BE2C (cell line): ENCODE measurements around the gene DNM1.

Source experiments
- DNase-seq: peaks from one replicate; pipeline ENCODE4 v3.0.0-alpha.2; 2020
- H3K27me3 ChIP-seq: fragments of 250-450 bp; sonication (Bioruptor Pico); 2 replicates; pipeline ENCODE4 v1.5.1; 2020; ENCODE audit warnings: mild to moderate bottlenecking
- H3K36me3 ChIP-seq: fragments of 250-450 bp; sonication (Bioruptor Pico); 2 replicates; pipeline ENCODE4 v1.5.1; 2020; ENCODE audit warnings: mild to moderate bottlenecking
- H3K4me1 ChIP-seq: fragments of 250-450 bp; sonication (Bioruptor Pico); 2 replicates; pipeline ENCODE4 v1.5.1; 2020
- H3K4me3 ChIP-seq: 2 replicates; pipeline ENCODE4 v1.5.1; 2011; ENCODE audit warnings: low read depth, low read length
- H3K9me3 ChIP-seq: fragments of 250-450 bp; sonication (Bioruptor Pico); 2 replicates; pipeline ENCODE4 v1.5.1; 2020
- TF ChIP-seq, protein P1 (sequence below): IDR thresholded peaks from 2 replicates; pipeline ENCODE4 v1.5.1; 2012; ENCODE audit warnings: mild to moderate bottlenecking, low read depth, low read length

Gene DNM1

DNA sequence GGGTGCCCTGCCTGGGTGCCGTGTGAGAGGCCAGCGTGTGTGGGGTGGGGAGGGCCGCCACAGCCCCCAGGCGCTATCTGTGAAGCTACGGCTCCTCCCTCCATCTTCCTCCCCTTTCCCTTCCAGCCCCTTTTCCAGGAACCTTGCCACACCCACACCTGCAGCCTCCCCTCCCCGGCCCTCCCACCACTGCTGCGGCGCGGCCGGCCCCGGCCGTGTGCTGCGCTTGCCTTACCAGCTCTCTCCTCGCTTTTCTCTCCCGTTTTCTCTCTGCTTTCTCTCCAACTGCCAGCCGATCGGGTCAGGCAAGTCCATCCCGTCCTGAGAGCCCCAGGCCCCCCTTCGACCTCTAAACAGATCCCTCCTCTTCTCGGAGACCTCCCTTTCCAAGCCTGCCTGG is 51.2 kb downstream of the DNM1 start:
- H3K4me1 ChIP-seq, result peaks cover 6% of the 10 kb centered on the region
- H3K27me3 ChIP-seq, result no peaks in the 10 kb centered on the region
- TF ChIP-seq, protein P1, sequence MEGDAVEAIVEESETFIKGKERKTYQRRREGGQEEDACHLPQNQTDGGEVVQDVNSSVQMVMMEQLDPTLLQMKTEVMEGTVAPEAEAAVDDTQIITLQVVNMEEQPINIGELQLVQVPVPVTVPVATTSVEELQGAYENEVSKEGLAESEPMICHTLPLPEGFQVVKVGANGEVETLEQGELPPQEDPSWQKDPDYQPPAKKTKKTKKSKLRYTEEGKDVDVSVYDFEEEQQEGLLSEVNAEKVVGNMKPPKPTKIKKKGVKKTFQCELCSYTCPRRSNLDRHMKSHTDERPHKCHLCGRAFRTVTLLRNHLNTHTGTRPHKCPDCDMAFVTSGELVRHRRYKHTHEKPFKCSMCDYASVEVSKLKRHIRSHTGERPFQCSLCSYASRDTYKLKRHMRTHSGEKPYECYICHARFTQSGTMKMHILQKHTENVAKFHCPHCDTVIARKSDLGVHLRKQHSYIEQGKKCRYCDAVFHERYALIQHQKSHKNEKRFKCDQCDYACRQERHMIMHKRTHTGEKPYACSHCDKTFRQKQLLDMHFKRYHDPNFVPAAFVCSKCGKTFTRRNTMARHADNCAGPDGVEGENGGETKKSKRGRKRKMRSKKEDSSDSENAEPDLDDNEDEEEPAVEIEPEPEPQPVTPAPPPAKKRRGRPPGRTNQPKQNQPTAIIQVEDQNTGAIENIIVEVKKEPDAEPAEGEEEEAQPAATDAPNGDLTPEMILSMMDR, result no peak
- H3K9me3 ChIP-seq, result no peaks in the 10 kb centered on the region; the same call in 1 of the 2 replicates
- no peak for DNase-seq
- H3K36me3 ChIP-seq, result peaks cover 20% of the 10 kb centered on the region
- no peak overlapping the region for H3K4me3 ChIP-seq

DNA sequence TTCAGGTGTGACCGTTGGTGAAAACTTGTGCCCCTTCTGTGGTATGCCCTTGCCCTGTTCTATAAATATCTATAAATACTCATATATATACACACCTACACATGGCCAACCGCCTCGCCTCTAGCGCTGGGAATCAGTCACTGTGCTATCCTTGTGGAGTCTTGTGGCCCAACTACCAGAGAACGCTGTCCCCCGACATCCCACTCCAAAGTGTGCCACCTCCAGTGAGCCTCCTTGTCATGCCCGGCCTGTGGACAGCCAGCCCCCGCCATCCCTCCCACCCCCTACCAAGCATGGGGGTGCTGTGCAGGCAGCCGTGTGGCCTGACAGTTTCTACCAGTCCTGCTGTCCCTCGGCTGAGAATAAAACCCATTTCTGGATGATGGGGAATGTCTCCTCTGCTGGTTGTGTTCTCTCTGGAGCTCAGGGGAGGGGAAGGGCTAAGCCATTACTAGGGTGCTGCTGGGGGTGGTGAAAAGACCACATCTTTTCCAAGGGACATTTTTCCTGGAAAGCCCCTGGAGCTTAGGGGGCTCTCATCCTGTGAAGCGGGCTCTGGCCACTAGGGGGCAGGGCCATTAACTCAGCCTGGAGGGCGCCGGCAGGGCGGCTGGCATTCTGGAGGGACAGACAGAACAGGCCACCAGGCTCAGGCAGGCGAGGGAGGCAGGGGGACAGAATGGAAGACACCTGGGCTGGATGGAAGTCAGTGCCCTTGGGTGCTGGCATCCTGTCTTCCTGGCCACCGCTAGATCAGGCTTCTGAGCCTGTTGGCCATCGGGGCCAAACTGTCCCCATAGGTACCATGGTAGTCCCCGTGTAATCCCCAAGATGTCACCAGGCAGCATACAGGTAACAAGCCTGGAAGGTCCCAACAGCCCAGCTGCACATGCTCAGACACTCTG is 51.9 kb downstream of the DNM1 start:
- Histone ChIP-seq H3K9me3 (no peaks in the 10 kb centered on the region; the same call in 1 of the 2 replicates), H3K27me3 (no peaks in the 10 kb centered on the region), H3K4me1 (peaks cover 6% of the 10 kb centered on the region), H3K4me3 (no peak overlapping the region), H3K36me3 (peaks cover 18% of the 10 kb centered on the region)
- TF ChIP-seq, protein P1, result peak; percentile 96
- peak; percentile 91 for DNase-seq

GRCh38 chr9:128257086-128257825 is 54.1 kb downstream of the DNM1 start:
- Histone ChIP-seq H3K27me3 (no peaks in the 10 kb centered on the region), H3K4me1 (peaks cover 6% of the 10 kb centered on the region), H3K4me3 (no peak overlapping the region), H3K9me3 (no peaks in the 10 kb centered on the region), H3K36me3 (peaks cover 17% of the 10 kb centered on the region)
- TF ChIP-seq, protein P1, result no peak
- DNase-seq, result no peak

DNA sequence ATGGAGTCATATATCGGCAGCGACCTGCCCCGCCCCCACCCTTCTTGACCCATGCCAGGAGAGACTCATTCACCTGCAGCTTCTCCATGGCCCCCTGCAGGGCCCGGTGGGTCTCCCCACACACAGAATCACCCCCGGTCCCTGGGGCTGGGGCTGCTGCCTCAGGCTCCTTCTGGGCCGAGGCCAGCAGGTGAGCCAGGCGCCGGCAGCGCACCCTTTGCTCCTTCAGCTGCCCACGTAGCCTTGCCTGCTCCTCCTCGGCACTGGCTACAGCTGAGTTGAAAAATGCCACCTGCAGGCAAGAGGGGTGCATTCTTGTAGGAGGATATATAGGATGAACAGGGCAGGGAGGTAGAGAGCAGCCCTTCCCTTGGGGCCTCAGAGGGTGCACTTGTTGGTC is 54.7 kb downstream of the DNM1 start:
- Histone ChIP-seq H3K36me3 (peaks cover 17% of the 10 kb centered on the region), H3K4me1 (peaks cover 6% of the 10 kb centered on the region)

GRCh38 chr9:128258326-128258725 is 55.1 kb downstream of the DNM1 start:
- H3K4me3 ChIP-seq, result no peak overlapping the region
- TF ChIP-seq, protein P1, result no peak
- no peaks in the 10 kb centered on the region for H3K9me3 ChIP-seq
- peaks cover 6% of the 10 kb centered on the region for H3K4me1 ChIP-seq
- H3K27me3 ChIP-seq, result no peaks in the 10 kb centered on the region
- H3K36me3 ChIP-seq, result peaks cover 17% of the 10 kb centered on the region
- no peak for DNase-seq

More for the DNA sequence above, 54.7 kb downstream of the DNM1 start:
- no peaks in the 10 kb centered on the region for H3K27me3 ChIP-seq
- DNase-seq, result no peak
- TF ChIP-seq, protein P1, result no peak
- no peaks in the 10 kb centered on the region for H3K9me3 ChIP-seq
- H3K4me3 ChIP-seq, result no peak overlapping the region
